Measurements from ENCODE around the gene LIME1.
A peak's percentile ranks its signal among the peaks of the same experiment; 100 is the strongest.

The LIME1 gene

GRCh38 chr20:63750807-63751470 lies 14.5 kb downstream of the LIME1 start:
- no CpG with 5 or more reads among the region's 26 CpGs for WGBS (ENCODE audit: extremely low coverage, insufficient coverage, low lambda C conversion rate)
- Histone ChIP-seq H3K23ac (ENCODE audit: low read length) (no peak overlapping the region), H4K5ac (ENCODE audit: low read length) (no peak overlapping the region), H3K27me3 (ENCODE audit: insufficient read depth, low read length, poor library complexity) (no peaks in the 10 kb centered on the region), H2BK15ac (replicated peaks; ENCODE audit: low read depth) (no peak overlapping the region), H3K79me2 (ENCODE audit: control insufficient read depth, insufficient read depth, low read length) (no peaks in the 10 kb centered on the region), H2AK5ac (ENCODE audit: low read length) (no peak overlapping the region), H4K8ac (ENCODE audit: low read depth, low read length) (no peak overlapping the region), H3K27ac (ENCODE audit: low read depth, low read length) (peak overlapping the region; percentile 2), H2BK5ac (ENCODE audit: low read length) (no peak overlapping the region), H3K9ac (ENCODE audit: low read length) (no peak overlapping the region), H3K4me2 (ENCODE audit: low read length) (no peak overlapping the region), H3K56ac (ENCODE audit: low read length) (peak overlapping the region; percentile 73), H2BK120ac (ENCODE audit: low read depth, low read length) (no peak overlapping the region), H3K79me1 (ENCODE audit: low read length) (no peaks in the 10 kb centered on the region), H3K18ac (ENCODE audit: low read length) (no peak overlapping the region), H3K4me1 (ENCODE audit: control insufficient read depth, low read depth, low read length) (no peaks in the 10 kb centered on the region), H3K4ac (ENCODE audit: low read depth, low read length) (no peak overlapping the region), H3K4me3 (ENCODE audit: low read length) (no peak overlapping the region), H3K36me3 (ENCODE audit: control insufficient read depth, insufficient read depth, low read length) (no peaks in the 10 kb centered on the region)
- no peak for DNase-seq

- Histone ChIP-seq H4K8ac (ENCODE audit: low read depth, low read length) (no peak overlapping the region), H3K36me3 (ENCODE audit: control insufficient read depth, insufficient read depth, low read length) (no peaks in the 10 kb centered on the region), H3K9ac (ENCODE audit: low read length) (no peak overlapping the region), H2BK120ac (ENCODE audit: low read depth, low read length) (no peak overlapping the region), H3K56ac (ENCODE audit: low read length) (peak overlapping the region; percentile 73), H3K4me2 (ENCODE audit: low read length) (no peak overlapping the region), H3K79me2 (ENCODE audit: control insufficient read depth, insufficient read depth, low read length) (no peaks in the 10 kb centered on the region), H3K27me3 (ENCODE audit: insufficient read depth, low read length, poor library complexity) (no peaks in the 10 kb centered on the region), H3K18ac (ENCODE audit: low read length) (no peak overlapping the region), H3K23ac (ENCODE audit: low read length) (no peak overlapping the region), H3K79me1 (ENCODE audit: low read length) (no peaks in the 10 kb centered on the region), H3K27ac (ENCODE audit: low read depth, low read length) (peak overlapping the region; percentile 2), H2AK5ac (ENCODE audit: low read length) (no peak overlapping the region), H2BK15ac (replicated peaks; ENCODE audit: low read depth) (no peak overlapping the region), H2BK5ac (ENCODE audit: low read length) (no peak overlapping the region), H3K4me1 (ENCODE audit: control insufficient read depth, low read depth, low read length) (no peaks in the 10 kb centered on the region), H3K4me3 (ENCODE audit: low read length) (no peak overlapping the region), H4K5ac (ENCODE audit: low read length) (no peak overlapping the region), H3K4ac (ENCODE audit: low read depth, low read length) (no peak overlapping the region)
- no CpG with 5 or more reads among the region's 45 CpGs for WGBS (ENCODE audit: extremely low coverage, insufficient coverage, low lambda C conversion rate)
- no peak for DNase-seq
Measured at GRCh38 chr20:63751471-63752271, 15.2 kb downstream of the LIME1 start.

- no peak overlapping the region for H4K8ac ChIP-seq (ENCODE audit: low read depth, low read length)
- H3K4me3 ChIP-seq (ENCODE audit: low read length), result no peak overlapping the region
- no peak overlapping the region for H2BK5ac ChIP-seq (ENCODE audit: low read length)
- no peaks in the 10 kb centered on the region for H3K79me1 ChIP-seq (ENCODE audit: low read length)
- no peak overlapping the region for H3K27ac ChIP-seq (ENCODE audit: low read depth, low read length)
- H3K4me2 ChIP-seq (ENCODE audit: low read length), result no peak overlapping the region
- DNase-seq, result no peak
- no peaks in the 10 kb centered on the region for H3K36me3 ChIP-seq (ENCODE audit: control insufficient read depth, insufficient read depth, low read length)
- H3K4me1 ChIP-seq (ENCODE audit: control insufficient read depth, low read depth, low read length), result no peaks in the 10 kb centered on the region
- no peak overlapping the region for H2AK5ac ChIP-seq (ENCODE audit: low read length)
- WGBS (ENCODE audit: extremely low coverage, insufficient coverage, low lambda C conversion rate), result no CpG with 5 or more reads among the region's 50 CpGs
- H3K27me3 ChIP-seq (ENCODE audit: insufficient read depth, low read length, poor library complexity), result no peaks in the 10 kb centered on the region
- no peak overlapping the region for H3K9ac ChIP-seq (ENCODE audit: low read length)
- H3K4ac ChIP-seq (ENCODE audit: low read depth, low read length), result no peak overlapping the region
- H2BK15ac ChIP-seq (replicated peaks; ENCODE audit: low read depth), result no peak overlapping the region
- no peak overlapping the region for H2BK120ac ChIP-seq (ENCODE audit: low read depth, low read length)
- H3K23ac ChIP-seq (ENCODE audit: low read length), result no peak overlapping the region
- H3K18ac ChIP-seq (ENCODE audit: low read length), result no peak overlapping the region
- no peak overlapping the region for H4K5ac ChIP-seq (ENCODE audit: low read length)
- H3K79me2 ChIP-seq (ENCODE audit: control insufficient read depth, insufficient read depth, low read length), result no peaks in the 10 kb centered on the region
- no peak overlapping the region for H3K56ac ChIP-seq (ENCODE audit: low read length)
Measured at GRCh38 chr20:63752411-63753101, 16.1 kb downstream of the LIME1 start.

GRCh38 chr20:63753381-63753780 lies 16.9 kb downstream of the LIME1 start:
- Histone ChIP-seq H3K56ac (ENCODE audit: low read length) (no peak overlapping the region), H3K79me2 (ENCODE audit: control insufficient read depth, insufficient read depth, low read length) (no peaks in the 10 kb centered on the region), H3K9ac (ENCODE audit: low read length) (no peak overlapping the region), H3K4me2 (ENCODE audit: low read length) (no peak overlapping the region), H3K79me1 (ENCODE audit: low read length) (no peaks in the 10 kb centered on the region), H2BK5ac (ENCODE audit: low read length) (no peak overlapping the region), H3K4me3 (ENCODE audit: low read length) (no peak overlapping the region), H3K18ac (ENCODE audit: low read length) (no peak overlapping the region), H4K5ac (ENCODE audit: low read length) (no peak overlapping the region), H3K23ac (ENCODE audit: low read length) (no peak overlapping the region), H3K4ac (ENCODE audit: low read depth, low read length) (no peak overlapping the region), H3K36me3 (ENCODE audit: control insufficient read depth, insufficient read depth, low read length) (no peaks in the 10 kb centered on the region), H2AK5ac (ENCODE audit: low read length) (no peak overlapping the region), H3K4me1 (ENCODE audit: control insufficient read depth, low read depth, low read length) (no peaks in the 10 kb centered on the region), H3K27ac (ENCODE audit: low read depth, low read length) (no peak overlapping the region), H3K27me3 (ENCODE audit: insufficient read depth, low read length, poor library complexity) (no peaks in the 10 kb centered on the region), H4K8ac (ENCODE audit: low read depth, low read length) (no peak overlapping the region), H2BK120ac (ENCODE audit: low read depth, low read length) (no peak overlapping the region), H2BK15ac (replicated peaks; ENCODE audit: low read depth) (no peak overlapping the region)
- no peak for DNase-seq
- no CpG with 5 or more reads among the region's 13 CpGs for WGBS (ENCODE audit: extremely low coverage, insufficient coverage, low lambda C conversion rate)

- no peak overlapping the region for H3K27ac ChIP-seq (ENCODE audit: low read depth, low read length)
- no peak overlapping the region for H3K4me3 ChIP-seq (ENCODE audit: low read length)
- H3K4me2 ChIP-seq (ENCODE audit: low read length), result no peak overlapping the region
- no peak overlapping the region for H4K5ac ChIP-seq (ENCODE audit: low read length)
- no CpG with 5 or more reads among the region's 16 CpGs for WGBS (ENCODE audit: extremely low coverage, insufficient coverage, low lambda C conversion rate)
- H3K79me1 ChIP-seq (ENCODE audit: low read length), result no peaks in the 10 kb centered on the region
- H2BK15ac ChIP-seq (replicated peaks; ENCODE audit: low read depth), result no peak overlapping the region
- no peak overlapping the region for H3K56ac ChIP-seq (ENCODE audit: low read length)
- H3K4me1 ChIP-seq (ENCODE audit: control insufficient read depth, low read depth, low read length), result no peaks in the 10 kb centered on the region
- H2BK5ac ChIP-seq (ENCODE audit: low read length), result no peak overlapping the region
- no peak overlapping the region for H4K8ac ChIP-seq (ENCODE audit: low read depth, low read length)
- no peak for DNase-seq
- no peak overlapping the region for H3K18ac ChIP-seq (ENCODE audit: low read length)
- no peak overlapping the region for H3K23ac ChIP-seq (ENCODE audit: low read length)
- H3K79me2 ChIP-seq (ENCODE audit: control insufficient read depth, insufficient read depth, low read length), result no peaks in the 10 kb centered on the region
- H2BK120ac ChIP-seq (ENCODE audit: low read depth, low read length), result no peak overlapping the region
- no peaks in the 10 kb centered on the region for H3K36me3 ChIP-seq (ENCODE audit: control insufficient read depth, insufficient read depth, low read length)
- H3K27me3 ChIP-seq (ENCODE audit: insufficient read depth, low read length, poor library complexity), result no peaks in the 10 kb centered on the region
- no peak overlapping the region for H3K4ac ChIP-seq (ENCODE audit: low read depth, low read length)
- no peak overlapping the region for H2AK5ac ChIP-seq (ENCODE audit: low read length)
- H3K9ac ChIP-seq (ENCODE audit: low read length), result no peak overlapping the region
Measured at GRCh38 chr20:63754008-63754407, 17.5 kb downstream of the LIME1 start.

Data from mesendoderm (in vitro differentiated cells).